HG02973 (cell line): ENCODE data around the gene GPR137B.

Experiments used
- ATAC-seq: cut with Tn5 transposase; IDR thresholded peaks from one replicate; pipeline ENCODE4 v1.9.1; 2021; ENCODE audit warnings: moderate library complexity; ENCODE audit not compliant: unreplicated experiment

GPR137B gene

DNA sequence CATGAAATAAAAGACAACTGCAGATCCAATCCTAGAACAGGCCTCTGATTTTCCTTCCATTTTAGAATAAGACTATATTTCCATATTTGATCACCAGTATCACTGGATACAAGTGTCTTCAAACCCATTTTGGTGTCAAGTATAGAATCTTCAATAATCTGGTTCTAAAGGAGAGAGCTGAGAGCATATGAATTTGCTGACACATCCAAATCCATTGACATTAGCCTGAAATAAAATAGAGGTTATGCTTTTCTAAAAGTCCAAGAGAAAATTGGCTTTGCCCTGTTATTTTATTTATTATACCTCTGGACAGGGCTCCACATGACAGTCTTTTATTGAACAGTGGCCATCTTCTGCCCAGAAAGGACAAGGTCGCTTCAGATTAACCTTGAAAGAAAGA, 110.8 kb downstream of the GPR137B start:
- no peak for ATAC-seq

DNA sequence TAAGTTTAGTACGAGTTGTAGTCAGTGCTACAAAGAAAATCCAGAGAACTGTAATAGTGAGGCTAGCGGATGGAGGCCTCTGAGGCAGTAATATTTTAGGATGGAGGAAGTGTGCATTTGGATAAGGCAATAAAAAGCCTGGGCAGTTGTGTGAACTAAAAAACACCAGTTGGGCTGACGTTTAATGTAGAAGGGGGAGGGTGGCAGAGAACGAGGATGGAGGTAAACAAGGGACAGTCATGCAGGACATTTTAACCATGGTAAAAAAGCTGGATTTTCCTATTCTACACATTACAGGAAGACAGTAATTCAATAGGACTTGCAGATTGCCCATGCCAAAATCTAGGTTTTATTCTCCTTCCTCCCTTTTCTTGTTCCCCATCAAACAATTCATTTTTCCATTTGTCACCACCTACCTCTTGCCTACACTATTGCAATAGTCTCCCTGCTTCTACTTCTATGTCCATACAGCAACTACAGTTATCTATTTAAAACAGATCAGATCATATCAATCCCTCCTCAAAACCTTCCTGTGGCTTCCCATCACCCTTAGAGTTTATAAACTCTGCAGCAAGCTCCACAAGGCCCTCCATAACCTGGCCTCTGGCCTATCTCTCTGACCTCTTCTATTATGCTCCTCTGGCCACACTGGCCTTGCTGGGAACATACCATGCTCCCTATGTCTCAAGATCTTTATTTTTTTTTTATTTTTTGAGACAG, 111.7 kb downstream of the GPR137B start:
- no peak for ATAC-seq

DNA sequence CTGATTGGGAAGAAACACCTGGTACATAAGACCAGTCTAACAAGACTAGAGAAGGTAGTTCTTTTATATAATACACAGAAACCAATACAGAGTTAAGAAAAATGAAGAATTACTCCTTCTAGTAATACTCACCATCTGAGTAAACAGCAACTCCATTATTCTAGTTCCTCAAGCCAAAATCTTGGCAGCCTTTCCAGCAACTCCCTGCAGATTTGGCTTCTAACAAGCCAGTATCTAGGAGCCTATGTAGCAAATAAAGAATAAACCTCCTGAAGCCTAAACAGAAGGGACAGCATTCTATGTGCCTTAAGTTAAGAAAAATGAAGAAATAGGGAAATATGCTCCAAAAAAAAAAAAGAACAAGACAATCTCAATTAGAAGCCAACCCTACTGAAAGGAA, 114.9 kb downstream of the GPR137B start:
- ATAC-seq = no peak

- ATAC-seq = no peak
Observed at GRCh38 chr1:236258114-236258622, 115.8 kb downstream of the GPR137B start.
